HEK293 (cell line): ENCODE data around the gene COPS9.

Source experiments
- SALL2 ChIP-seq: fragments of 450-650 bp; formaldehyde crosslinking; IDR thresholded peaks from 2 replicates; pipeline ENCODE4 v1.5.0; 2017; ENCODE audit warnings: missing biosample characterization, mild to moderate bottlenecking, missing genetic modification characterization, borderline replicate concordance
- YY1 ChIP-seq: fragments of 450-650 bp; formaldehyde crosslinking; IDR thresholded peaks from 2 replicates; pipeline ENCODE4 v1.5.1; 2018; ENCODE audit warnings: missing biosample characterization, missing genetic modification characterization
- ZBTB1 ChIP-seq: fragments of 450-650 bp; formaldehyde crosslinking; IDR thresholded peaks from 2 replicates; pipeline ENCODE4 v1.5.1; 2016; ENCODE audit warnings: missing biosample characterization, missing genetic modification characterization
- ZBTB48 ChIP-seq: fragments of 450-650 bp; formaldehyde crosslinking; IDR thresholded peaks from 2 replicates; pipeline ENCODE4 v1.5.1; 2016; ENCODE audit warnings: missing biosample characterization, missing genetic modification characterization
- ZNF785 ChIP-seq: fragments of 450-650 bp; formaldehyde crosslinking; IDR thresholded peaks from 2 replicates; pipeline ENCODE4 v1.5.1; 2016; ENCODE audit warnings: missing biosample characterization, missing genetic modification characterization
- ZNF830 ChIP-seq: fragments of 450-650 bp; IDR thresholded peaks from 2 replicates; pipeline ENCODE4 v1.5.0; 2018; ENCODE audit warnings: missing biosample characterization, missing genetic modification characterization, low read depth, mild to moderate bottlenecking, moderate library complexity
- ZSCAN16 ChIP-seq: fragments of 450-650 bp; formaldehyde crosslinking; IDR thresholded peaks from 2 replicates; pipeline ENCODE4 v1.5.1; 2016; ENCODE audit warnings: missing biosample characterization, missing genetic modification characterization
- TF ChIP-seq, protein P1 (sequence below): fragments of 450-650 bp; formaldehyde crosslinking; IDR thresholded peaks from 2 replicates; pipeline ENCODE4 v1.5.1; 2016; ENCODE audit warnings: missing biosample characterization, missing genetic modification characterization
- TF ChIP-seq, protein P2 (sequence below): fragments of 450-650 bp; formaldehyde crosslinking; IDR thresholded peaks from 2 replicates; pipeline ENCODE4 v1.5.1; 2016; ENCODE audit warnings: missing biosample characterization, missing genetic modification characterization
- TF ChIP-seq, protein P3 (sequence below): fragments of 450-650 bp; formaldehyde crosslinking; IDR thresholded peaks from 2 replicates; pipeline ENCODE4 v1.5.1; 2016; ENCODE audit warnings: missing biosample characterization, missing genetic modification characterization

DNA sequence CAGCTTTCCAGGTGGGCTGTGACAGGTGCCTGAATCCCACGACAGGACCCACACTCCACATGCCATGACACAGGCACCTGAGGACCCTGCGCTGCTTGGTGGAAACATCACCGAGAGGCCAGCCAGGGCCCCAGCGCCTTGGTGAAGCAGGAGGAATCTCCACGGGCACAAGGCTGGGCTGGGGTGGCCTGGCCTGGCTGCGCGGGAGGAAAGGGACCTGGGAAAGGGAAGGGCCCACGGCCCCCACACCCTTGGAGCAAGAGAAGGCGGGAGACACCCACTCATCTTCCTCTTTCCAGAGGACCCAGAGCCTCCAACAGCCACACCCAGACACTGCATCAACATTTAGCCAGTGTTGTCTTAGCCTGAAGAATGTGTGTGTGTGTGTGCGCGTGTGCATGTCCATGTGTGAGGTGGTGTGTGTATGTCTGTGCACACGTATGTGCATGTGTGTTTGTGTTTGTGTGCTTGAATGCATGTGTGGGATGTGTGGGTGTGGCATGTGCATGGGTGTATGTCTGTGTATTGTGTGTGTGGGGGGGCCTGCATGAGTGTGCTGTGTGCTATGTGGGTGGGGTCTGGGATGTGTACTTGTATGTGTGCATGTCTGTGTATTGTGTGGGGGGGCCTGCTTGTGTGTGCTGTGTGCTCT is 10.6 kb upstream of the COPS9 start:
- TF ChIP-seq, protein P1, sequence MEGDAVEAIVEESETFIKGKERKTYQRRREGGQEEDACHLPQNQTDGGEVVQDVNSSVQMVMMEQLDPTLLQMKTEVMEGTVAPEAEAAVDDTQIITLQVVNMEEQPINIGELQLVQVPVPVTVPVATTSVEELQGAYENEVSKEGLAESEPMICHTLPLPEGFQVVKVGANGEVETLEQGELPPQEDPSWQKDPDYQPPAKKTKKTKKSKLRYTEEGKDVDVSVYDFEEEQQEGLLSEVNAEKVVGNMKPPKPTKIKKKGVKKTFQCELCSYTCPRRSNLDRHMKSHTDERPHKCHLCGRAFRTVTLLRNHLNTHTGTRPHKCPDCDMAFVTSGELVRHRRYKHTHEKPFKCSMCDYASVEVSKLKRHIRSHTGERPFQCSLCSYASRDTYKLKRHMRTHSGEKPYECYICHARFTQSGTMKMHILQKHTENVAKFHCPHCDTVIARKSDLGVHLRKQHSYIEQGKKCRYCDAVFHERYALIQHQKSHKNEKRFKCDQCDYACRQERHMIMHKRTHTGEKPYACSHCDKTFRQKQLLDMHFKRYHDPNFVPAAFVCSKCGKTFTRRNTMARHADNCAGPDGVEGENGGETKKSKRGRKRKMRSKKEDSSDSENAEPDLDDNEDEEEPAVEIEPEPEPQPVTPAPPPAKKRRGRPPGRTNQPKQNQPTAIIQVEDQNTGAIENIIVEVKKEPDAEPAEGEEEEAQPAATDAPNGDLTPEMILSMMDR (tag by site-specific recombination) = no peak
- TF ChIP-seq ZSCAN16 (tag by site-specific recombination) = no peak
- TF ChIP-seq, protein P2, sequence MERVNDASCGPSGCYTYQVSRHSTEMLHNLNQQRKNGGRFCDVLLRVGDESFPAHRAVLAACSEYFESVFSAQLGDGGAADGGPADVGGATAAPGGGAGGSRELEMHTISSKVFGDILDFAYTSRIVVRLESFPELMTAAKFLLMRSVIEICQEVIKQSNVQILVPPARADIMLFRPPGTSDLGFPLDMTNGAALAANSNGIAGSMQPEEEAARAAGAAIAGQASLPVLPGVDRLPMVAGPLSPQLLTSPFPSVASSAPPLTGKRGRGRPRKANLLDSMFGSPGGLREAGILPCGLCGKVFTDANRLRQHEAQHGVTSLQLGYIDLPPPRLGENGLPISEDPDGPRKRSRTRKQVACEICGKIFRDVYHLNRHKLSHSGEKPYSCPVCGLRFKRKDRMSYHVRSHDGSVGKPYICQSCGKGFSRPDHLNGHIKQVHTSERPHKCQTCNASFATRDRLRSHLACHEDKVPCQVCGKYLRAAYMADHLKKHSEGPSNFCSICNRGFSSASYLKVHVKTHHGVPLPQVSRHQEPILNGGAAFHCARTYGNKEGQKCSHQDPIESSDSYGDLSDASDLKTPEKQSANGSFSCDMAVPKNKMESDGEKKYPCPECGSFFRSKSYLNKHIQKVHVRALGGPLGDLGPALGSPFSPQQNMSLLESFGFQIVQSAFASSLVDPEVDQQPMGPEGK (tag by site-specific recombination) = no peak
- TF ChIP-seq SALL2 (tag by site-specific recombination) = no peak
- no peak for TF ChIP-seq YY1
- TF ChIP-seq ZBTB1 (tag by site-specific recombination) = no peak
- TF ChIP-seq ZNF830 (tag by site-specific recombination) = no peak
- TF ChIP-seq, protein P3, sequence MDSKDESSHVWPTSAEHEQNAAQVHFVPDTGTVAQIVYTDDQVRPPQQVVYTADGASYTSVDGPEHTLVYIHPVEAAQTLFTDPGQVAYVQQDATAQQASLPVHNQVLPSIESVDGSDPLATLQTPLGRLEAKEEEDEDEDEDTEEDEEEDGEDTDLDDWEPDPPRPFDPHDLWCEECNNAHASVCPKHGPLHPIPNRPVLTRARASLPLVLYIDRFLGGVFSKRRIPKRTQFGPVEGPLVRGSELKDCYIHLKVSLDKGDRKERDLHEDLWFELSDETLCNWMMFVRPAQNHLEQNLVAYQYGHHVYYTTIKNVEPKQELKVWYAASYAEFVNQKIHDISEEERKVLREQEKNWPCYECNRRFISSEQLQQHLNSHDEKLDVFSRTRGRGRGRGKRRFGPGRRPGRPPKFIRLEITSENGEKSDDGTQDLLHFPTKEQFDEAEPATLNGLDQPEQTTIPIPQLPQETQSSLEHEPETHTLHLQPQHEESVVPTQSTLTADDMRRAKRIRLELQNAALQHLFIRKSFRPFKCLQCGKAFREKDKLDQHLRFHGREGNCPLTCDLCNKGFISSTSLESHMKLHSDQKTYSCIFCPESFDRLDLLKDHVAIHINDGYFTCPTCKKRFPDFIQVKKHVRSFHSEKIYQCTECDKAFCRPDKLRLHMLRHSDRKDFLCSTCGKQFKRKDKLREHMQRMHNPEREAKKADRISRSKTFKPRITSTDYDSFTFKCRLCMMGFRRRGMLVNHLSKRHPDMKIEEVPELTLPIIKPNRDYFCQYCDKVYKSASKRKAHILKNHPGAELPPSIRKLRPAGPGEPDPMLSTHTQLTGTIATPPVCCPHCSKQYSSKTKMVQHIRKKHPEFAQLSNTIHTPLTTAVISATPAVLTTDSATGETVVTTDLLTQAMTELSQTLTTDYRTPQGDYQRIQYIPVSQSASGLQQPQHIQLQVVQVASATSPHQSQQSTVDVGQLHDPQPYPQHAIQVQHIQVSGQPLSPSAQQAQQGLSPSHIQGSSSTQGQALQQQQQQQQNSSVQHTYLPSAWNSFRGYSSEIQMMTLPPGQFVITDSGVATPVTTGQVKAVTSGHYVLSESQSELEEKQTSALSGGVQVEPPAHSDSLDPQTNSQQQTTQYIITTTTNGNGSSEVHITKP (tag by site-specific recombination) = no peak
- no peak for TF ChIP-seq ZNF785 (tag by site-specific recombination)
- TF ChIP-seq ZBTB48 (tag by site-specific recombination) = no peak
